ENCODE measurements around the gene ALS2. TPM values are rescaled to one million over a fixed set of nuclear protein-coding genes. Genes with fewer than 3 reads are reported as not detected.

ALS2 gene
- total and polyA plus RNA-seq, 8 donors, result 4.1 to 48.4 (median 9.4) TPM

DNA sequence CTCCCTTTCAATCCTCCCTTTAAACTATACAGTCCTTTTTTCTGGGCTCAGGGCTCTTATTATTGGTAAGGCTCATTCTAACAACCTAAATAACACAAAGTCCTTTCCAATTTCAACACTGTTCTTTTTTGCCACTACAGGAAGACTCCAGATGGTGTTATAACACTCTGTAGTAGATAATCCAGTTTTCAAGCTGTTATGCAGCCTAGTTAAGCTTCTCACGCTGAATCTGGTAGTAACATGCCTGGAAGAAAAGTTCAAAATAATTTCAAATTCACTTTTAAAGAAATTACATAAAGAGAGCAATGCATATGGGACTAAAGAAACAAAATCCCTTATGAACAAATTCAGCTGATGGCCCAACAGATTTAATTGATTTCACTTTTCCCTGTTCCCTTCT is 79.1 kb downstream of the ALS2 start:
- H3K9me3 ChIP-seq, result no peaks in the 10 kb centered on the region
- no peak for DNase-seq
- intact Hi-C loops (cut with DNase I; ENCODE audit: low total_unique reads), result no loop called here
- H3K36me3 ChIP-seq, result peaks cover 27 to 64% (median 58%) of the 10 kb centered on the region in 4 donors
- H3K27ac ChIP-seq, result no peak overlapping the region
- H3K27me3 ChIP-seq, result no peaks in the 10 kb centered on the region
- peaks cover 0 to 5% (median 0%) of the 10 kb centered on the region in 4 donors for H3K4me1 ChIP-seq
- 90 to 96% (median 93%) methylated on average over 1 of the region's 1 CpG for WGBS, 5 donors
- H3K4me3 ChIP-seq, result no peak overlapping the region
- TF ChIP-seq EP300 (IDR thresholded peaks at IDR 0.05) (no peak), POLR2A (IDR thresholded peaks at IDR 0.05) (no peak), CTCF (IDR thresholded peaks at IDR 0.05) (no peak), POLR2AphosphoS5 (IDR thresholded peaks at IDR 0.05) (no peak)

GRCh38 chr2:201699416-201699815 is 81.3 kb downstream of the ALS2 start:
- intact Hi-C loops (cut with DNase I; ENCODE audit: low total_unique reads), result no loop called here
- peak in 1 of 2 donors; percentile 12 for DNase-seq
- Histone ChIP-seq H3K9me3 (no peaks in the 10 kb centered on the region), H3K27me3 (no peaks in the 10 kb centered on the region), H3K4me3 (no peak overlapping the region), H3K36me3 (peaks cover 22 to 42% (median 37%) of the 10 kb centered on the region in 4 donors), H3K27ac (no peak overlapping the region), H3K4me1 (peaks cover 0 to 5% (median 0%) of the 10 kb centered on the region in 4 donors)
- TF ChIP-seq EP300 (IDR thresholded peaks at IDR 0.05), result no peak
- no peak for TF ChIP-seq CTCF (IDR thresholded peaks at IDR 0.05)
- no peak for TF ChIP-seq POLR2A (IDR thresholded peaks at IDR 0.05)
- TF ChIP-seq POLR2AphosphoS5 (IDR thresholded peaks at IDR 0.05), result no peak
- 77 to 86% (median 82%) methylated on average over 1 of the region's 1 CpG for WGBS, 5 donors

DNA sequence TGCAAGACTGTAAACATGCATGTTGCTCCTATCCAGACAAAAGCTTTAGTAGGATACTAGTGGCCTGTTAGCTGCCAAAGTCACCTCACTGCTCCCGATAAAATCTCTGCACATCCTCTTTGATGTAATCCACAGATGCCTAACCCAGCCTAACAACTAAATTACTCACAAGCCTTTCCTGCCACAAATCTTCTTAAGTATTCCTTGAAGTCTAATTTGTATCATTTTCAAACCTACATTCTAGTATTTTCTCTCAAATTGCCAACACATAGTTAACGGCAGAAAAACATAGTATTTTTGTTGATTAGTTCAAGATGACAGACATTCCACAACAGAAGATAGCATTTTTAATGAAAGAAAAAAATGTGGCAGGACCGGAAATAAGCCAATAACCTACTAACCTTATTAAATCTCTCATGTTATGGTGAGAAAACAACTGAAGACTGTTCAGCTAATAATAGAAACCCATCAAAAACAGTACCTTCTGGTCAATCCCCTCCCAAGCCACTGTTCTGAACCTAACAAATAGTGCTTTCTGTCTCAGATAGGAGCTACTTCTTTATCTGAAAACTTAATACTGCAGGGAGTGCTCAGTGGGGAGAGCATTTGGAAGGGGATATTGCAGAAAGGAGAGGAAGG is 82.0 kb downstream of the ALS2 start, which contains the start of gene MPP4:
MPP4 (minus strand) TSS at position 57 of the 639 bp plus-strand sequence. CDS start 4,690 bp downstream, outside the sequence.
- peak within 1 kb of the TSS in 2 of 5 donors; percentile 28 to 34 for H3K27ac ChIP-seq
- no peak within 1 kb of the TSS for H3K4me3 ChIP-seq

DNA sequence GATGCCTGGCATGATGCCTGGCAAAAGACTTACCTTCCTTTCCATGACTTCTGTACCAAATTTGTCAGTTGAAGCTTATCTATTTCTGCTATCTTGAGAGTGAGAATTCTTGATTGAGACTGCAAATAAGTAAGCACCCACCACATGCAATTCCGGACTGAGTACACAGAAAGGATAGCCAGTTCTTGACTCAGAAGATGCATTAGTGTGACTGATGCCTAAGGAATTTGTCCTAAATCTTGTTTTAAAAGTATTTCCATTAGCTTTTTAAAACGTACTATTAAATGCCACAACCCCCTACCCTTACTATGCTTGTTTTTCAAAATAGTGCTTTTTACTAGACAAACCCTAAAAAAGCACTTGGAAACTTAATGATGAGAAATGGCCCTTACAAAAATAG is 82.8 kb downstream of the ALS2 start:
- peaks cover 0 to 5% (median 0%) of the 10 kb centered on the region in 4 donors for H3K4me1 ChIP-seq
- TF ChIP-seq POLR2A (IDR thresholded peaks at IDR 0.05) (no peak), EP300 (IDR thresholded peaks at IDR 0.05) (no peak), CTCF (IDR thresholded peaks at IDR 0.05) (no peak), POLR2AphosphoS5 (IDR thresholded peaks at IDR 0.05) (no peak)
- intact Hi-C loops (cut with DNase I; ENCODE audit: low total_unique reads), result no loop called here
- WGBS, 5 donors, result 39 to 49% (median 44%) methylated on average over 2 of the region's 2 CpGs
- H3K36me3 ChIP-seq, result peaks cover 14 to 27% (median 23%) of the 10 kb centered on the region in 4 donors
- H3K27ac ChIP-seq, result peak overlapping the region in 2 of 5 donors; percentile 28 to 34
- DNase-seq, result peak in 1 of 2 donors; percentile 8
- no peak overlapping the region for H3K4me3 ChIP-seq
- no peaks in the 10 kb centered on the region for H3K27me3 ChIP-seq
- H3K9me3 ChIP-seq, result no peaks in the 10 kb centered on the region

More for the DNA sequence above, 82.0 kb downstream of the ALS2 start, which contains the start of gene MPP4:
- H3K36me3 ChIP-seq, result peaks cover 15 to 35% (median 30%) of the 10 kb centered on the region in 4 donors
- H3K27me3 ChIP-seq, result no peaks in the 10 kb centered on the region
- H3K9me3 ChIP-seq, result no peaks in the 10 kb centered on the region
- DNase-seq, result no peak
- TF ChIP-seq POLR2A (IDR thresholded peaks at IDR 0.05), result no peak
- no peak for TF ChIP-seq POLR2AphosphoS5 (IDR thresholded peaks at IDR 0.05)
- TF ChIP-seq EP300 (IDR thresholded peaks at IDR 0.05), result no peak
- peaks cover 0 to 5% (median 0%) of the 10 kb centered on the region in 4 donors for H3K4me1 ChIP-seq
- 43 to 61% (median 52%) methylated on average over 3 of the region's 3 CpGs for WGBS, 5 donors
- intact Hi-C loops (cut with DNase I; ENCODE audit: low total_unique reads), result no loop called here

Data from stomach (tissue), 9 donors.